ENCODE results near the gene GALR2. TPM values are rescaled to one million over a fixed set of nuclear protein-coding genes. Genes with fewer than 3 reads are reported as not detected.

The GALR2 gene
- total RNA-seq, 2 experiments from 2014 or later = 0.63 TPM; not detected in 1

GRCh38 chr17:76120658-76121008 is 46.1 kb downstream of the GALR2 start:
- Histone ChIP-seq H3K9me2 (ENCODE audit: insufficient read depth, low read length) (no peaks in the 10 kb centered on the region), H3K79me2 (ENCODE audit: insufficient read depth, low read depth, low read length) (no peaks in the 10 kb centered on the region), H3K36me3 (ENCODE audit: insufficient read depth, low read length) (no peaks in the 10 kb centered on the region), H3K27ac (ENCODE audit: low read depth, low read length, poor library complexity, severe bottlenecking) (no peak overlapping the region), H4K20me1 (ENCODE audit: insufficient read depth, low read length) (no peaks in the 10 kb centered on the region), H3K4me3 (ENCODE audit: low read depth, low read length, poor library complexity, severe bottlenecking) (no peak overlapping the region), H3K9me3 (ENCODE audit: low read length) (no peaks in the 10 kb centered on the region), H3K4me1 (ENCODE audit: insufficient read depth, low read length, poor library complexity, severe bottlenecking) (peaks cover 22% of the 10 kb centered on the region), H3K4me2 (ENCODE audit: low read length) (no peak overlapping the region), H2AFZ (ENCODE audit: low read length) (no peak overlapping the region)
- DNase-seq (ENCODE audit: low spot score) = no peak
- intact Hi-C loops (cut with micrococcal nuclease; ENCODE audit: unreplicated experiment) = loop anchor here (1.0 kb wide), 3 partner anchors 62 to 179 kb away; no protein-coding TSS in a partner anchor
- ChIA-PET POLR2A (no interaction called here), CTCF (ENCODE audit: unreplicated experiment) (interaction anchor here (0.5 to 1.4 kb wide), 4 partner anchors 30 to 166 kb away, joined by 4 to 12 read pairs (median 6); no protein-coding TSS in a partner anchor)
- TF ChIP-seq CTCF (conservative IDR thresholded peaks at IDR 0.05; ENCODE audit: low read length) = no peak
- TF ChIP-seq EZH2phosphoT487 (IDR thresholded peaks at IDR 0.05; ENCODE audit: borderline replicate concordance, low read depth, low read length) = no peak
- no TSS peak for BruUV-seq (replicated peaks)

- Histone ChIP-seq H3K36me3 (ENCODE audit: insufficient read depth, low read length) (no peaks in the 10 kb centered on the region), H2AFZ (ENCODE audit: low read length) (peak overlapping the region; percentile 88), H3K4me2 (ENCODE audit: low read length) (peak overlapping the region; percentile 54), H3K4me1 (ENCODE audit: insufficient read depth, low read length, poor library complexity, severe bottlenecking) (peaks cover 22% of the 10 kb centered on the region), H3K4me3 (ENCODE audit: low read depth, low read length, poor library complexity, severe bottlenecking) (peak overlapping the region; percentile 17), H3K9me2 (ENCODE audit: insufficient read depth, low read length) (no peaks in the 10 kb centered on the region), H3K79me2 (ENCODE audit: insufficient read depth, low read depth, low read length) (no peaks in the 10 kb centered on the region), H4K20me1 (ENCODE audit: insufficient read depth, low read length) (no peaks in the 10 kb centered on the region), H3K9me3 (ENCODE audit: low read length) (no peaks in the 10 kb centered on the region), H3K27ac (ENCODE audit: low read depth, low read length, poor library complexity, severe bottlenecking) (no peak overlapping the region)
- intact Hi-C loops (cut with micrococcal nuclease; ENCODE audit: unreplicated experiment) = loop anchor here (1.0 kb wide), 3 partner anchors 60 to 177 kb away; no protein-coding TSS in a partner anchor
- no TSS peak for BruUV-seq (replicated peaks)
- POLR2A ChIA-PET = interaction anchor here (0.6 to 2.3 kb wide), 2 partner anchors 58 to 132 kb away, joined by 3 to 8 read pairs; no protein-coding TSS in a partner anchor
- DNase-seq (ENCODE audit: low spot score) = no peak
- CTCF ChIA-PET (ENCODE audit: unreplicated experiment) = interaction anchor here (0.6 to 1.5 kb wide), 4 partner anchors 21 to 158 kb away, joined by 4 to 8 read pairs (median 6); no protein-coding TSS in a partner anchor
- TF ChIP-seq EZH2phosphoT487 (IDR thresholded peaks at IDR 0.05; ENCODE audit: borderline replicate concordance, low read depth, low read length) = no peak
- TF ChIP-seq CTCF (conservative IDR thresholded peaks at IDR 0.05; ENCODE audit: low read length) = no peak
Measured at GRCh38 chr17:76121932-76122430, 47.4 kb downstream of the GALR2 start.
